Suppressor macrophage (primary cell): ENCODE measurements around the gene SLC19A1.

Source experiments
- DNase-seq, 4 experiments: peaks; one replicate each; pipeline ENCODE4 v3.0.0-alpha.2; 2020 to 2022

Gene SLC19A1

GRCh38 chr21:45544449-45545235 lies 2.4 kb upstream of the SLC19A1 start:
- DNase-seq = no peak

GRCh38 chr21:45543710-45544448 lies 1.6 kb upstream of the SLC19A1 start:
- DNase-seq = no peak

GRCh38 chr21:45543371-45543709 lies 1.1 kb upstream of the SLC19A1 start:
- DNase-seq = no peak

- DNase-seq = no peak
Observed at GRCh38 chr21:45542667-45543370, 579 bp upstream of the SLC19A1 start.

GRCh38 chr21:45541221-45542039 lies 810 bp downstream of the SLC19A1 start:
- DNase-seq = peak; percentile 69 to 89 (median 80)

DNA sequence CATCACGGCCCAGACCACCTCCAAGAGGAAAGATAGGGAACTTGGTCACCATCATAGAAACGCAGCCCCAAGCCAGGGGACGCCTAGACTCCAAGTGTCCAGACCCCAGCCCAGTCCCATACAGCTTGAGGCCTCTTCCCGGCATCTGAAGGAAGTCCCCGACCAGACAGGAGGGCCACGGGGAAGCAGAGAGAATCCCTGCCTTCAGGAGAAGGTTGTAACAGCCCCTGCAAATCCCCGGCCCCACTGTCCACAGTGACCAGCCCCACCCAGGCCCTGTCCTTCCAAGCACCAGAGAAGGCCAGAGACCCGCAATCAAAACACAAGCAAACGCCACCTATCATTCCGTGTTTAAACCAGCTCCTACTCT lies 1.7 kb downstream of the SLC19A1 start:
- DNase-seq = no peak

- DNase-seq = no peak
Observed at GRCh38 chr21:45539796-45540600, 2.2 kb downstream of the SLC19A1 start.

DNA sequence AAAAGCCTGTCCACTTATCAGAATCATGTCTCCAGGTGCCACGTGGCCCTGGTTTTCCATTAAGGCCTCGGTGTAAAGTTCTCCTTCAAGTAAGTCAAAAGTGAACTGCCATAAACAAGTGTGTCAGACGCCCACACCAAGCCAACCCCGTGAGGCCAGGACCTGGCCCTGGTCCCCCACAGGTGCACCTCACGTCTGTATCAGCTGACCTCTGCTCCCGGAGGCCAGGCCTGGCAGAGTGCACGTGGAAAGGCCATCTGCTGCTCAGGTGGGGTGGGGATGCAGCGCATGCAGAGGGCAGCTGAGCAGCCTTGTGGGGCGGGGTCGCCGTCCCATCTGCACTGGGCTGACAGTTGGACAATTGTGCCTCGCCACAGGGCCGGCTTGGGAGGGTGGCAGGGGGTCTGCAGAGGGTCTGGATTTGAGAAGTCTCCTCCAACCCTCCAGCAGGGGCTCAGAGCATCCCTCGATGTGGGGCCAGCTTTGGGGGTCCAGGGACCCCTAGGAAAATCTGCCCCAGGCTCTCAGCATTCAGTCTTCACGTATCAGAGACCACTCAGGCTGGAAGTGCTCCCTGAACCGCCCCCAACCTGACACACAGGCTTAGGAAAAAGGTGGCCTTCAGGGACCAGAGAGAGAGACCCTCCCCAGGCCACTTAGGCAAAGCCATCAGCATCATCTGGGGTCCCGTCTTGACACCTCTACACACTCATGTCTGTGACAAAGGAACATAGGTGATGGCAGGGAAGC lies 3.0 kb downstream of the SLC19A1 start:
- DNase-seq = no peak

- DNase-seq = no peak
Observed at GRCh38 chr21:45538381-45539045, 3.7 kb downstream of the SLC19A1 start.

DNA sequence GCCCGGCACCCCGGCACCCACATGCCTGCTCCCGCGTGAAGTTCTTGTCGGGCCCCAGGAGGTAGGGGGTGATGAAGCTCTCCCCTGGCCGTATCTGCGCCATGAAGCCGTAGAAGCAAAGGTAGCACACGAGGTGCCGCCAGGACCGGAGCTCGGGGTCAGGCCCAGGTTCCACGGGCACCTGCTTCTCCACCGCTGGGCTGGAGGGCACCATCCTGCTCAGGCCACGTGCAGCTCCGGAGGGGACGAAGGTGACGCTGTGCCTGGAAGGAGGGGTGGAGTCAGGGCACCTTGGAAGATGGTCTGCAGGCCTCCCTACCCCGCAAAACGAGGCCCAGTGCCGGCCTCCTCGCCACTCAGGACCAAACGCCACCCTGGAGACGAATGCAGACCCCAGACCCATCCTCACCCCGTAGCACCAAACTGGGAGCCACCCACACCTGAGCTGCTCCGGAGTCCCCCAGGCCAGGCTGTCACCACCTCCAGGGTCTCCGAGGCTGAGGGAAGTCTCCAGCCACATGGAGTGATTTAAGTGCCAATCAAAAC lies 4.4 kb downstream of the SLC19A1 start:
- DNase-seq = no peak

DNA sequence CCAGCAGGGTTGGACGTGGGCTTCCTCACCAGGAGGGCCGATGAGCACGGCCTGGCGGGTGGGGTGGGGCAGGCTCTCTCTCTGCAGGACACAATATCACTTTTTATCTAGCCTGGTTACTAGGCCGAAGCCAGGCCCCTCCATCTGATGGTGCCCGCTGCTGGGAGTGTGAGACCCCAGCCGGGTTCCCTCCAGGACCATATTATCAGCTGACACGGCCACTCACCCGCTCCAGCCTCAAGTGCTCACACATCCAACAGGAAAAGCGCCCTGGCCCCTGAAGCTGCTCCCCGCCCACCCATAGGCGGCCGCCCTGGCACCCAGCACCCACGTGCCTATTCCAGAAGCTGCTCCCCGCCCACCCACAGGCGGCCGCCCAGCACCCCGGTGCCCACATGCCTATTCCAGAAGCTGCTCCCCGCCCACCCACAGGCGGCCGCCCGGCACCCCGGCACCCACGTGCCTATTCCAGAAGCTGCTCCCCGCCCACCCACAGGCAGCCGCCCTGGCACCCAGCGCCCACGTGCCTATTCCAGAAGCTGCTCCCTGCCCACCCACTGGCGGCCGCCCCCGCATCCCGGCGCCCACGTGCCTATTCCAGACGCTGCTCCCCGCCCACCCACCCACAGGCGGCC lies 5.0 kb downstream of the SLC19A1 start:
- DNase-seq = no peak

- DNase-seq = no peak
Observed at GRCh38 chr21:45536301-45537081, 5.7 kb downstream of the SLC19A1 start.

DNA sequence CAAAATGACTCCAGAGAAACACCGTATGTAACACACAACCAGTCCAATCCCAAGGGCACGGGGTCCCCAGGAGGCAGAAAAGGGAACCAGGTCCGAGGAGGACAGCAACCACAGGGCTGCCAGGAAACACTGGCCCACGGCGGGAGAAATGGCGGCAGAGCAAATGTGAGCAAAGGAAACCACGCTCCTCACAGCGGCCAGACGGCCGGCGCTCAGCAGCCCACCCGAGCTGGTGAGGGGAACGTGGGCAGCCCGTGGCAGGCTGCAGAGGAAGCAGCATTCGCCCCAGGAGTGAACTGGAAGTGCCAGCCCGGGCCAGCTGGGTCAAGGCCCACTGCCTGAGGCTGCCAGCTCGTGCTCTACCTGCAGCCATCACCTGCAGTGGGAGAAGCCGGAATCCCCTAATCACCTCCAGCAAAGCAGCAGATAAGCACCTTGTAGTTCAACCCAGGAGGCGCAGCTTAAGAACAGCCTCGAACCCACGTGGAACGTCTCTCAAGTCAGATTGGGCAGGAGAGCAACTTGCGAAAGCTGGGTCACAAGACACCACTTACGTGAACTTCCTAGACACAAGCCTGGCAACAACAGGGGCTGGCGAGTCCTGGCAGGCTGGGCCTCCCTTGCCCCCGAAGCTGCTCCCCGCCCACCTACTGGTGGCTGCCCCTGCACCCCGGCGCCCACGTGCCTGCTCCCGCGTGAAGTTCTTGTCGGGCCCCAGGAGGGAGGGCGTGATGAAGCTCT lies 6.7 kb downstream of the SLC19A1 start:
- peak; percentile 60 to 80 (median 78) for DNase-seq

DNA sequence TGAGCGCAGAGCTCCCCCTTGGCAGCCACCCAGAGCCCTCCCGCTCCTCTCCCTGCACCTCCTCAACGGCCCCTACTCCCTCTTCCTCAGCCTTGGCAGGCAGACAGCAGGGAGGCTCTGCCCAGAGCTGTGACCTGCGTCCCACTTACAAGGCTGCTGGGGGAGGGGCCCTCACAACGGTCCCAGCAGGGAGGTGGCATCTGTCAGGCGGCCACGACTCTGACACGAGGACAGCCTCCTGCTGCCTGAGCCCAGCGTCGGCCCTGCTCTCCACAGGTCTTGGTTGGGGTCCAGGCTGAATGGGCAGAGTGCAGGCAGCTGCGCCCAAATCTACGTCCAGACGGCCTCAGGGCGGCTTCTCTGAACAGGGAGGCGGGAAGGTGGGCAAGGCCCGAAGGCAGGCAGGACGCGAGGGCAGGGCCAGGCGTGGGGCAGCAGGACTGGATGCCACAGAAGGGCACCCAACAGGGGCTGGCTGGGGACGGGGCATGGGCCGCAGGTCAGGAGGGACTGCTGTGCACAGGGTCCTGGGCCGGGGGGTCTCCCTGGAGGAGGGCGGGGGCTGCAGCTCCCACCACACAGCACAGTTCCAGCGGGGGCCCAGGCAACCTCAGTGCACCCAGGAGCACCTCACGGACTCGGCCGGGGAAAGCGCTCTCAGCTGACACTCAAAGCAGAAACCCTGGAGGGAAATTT lies 7.5 kb downstream of the SLC19A1 start:
- peak in 1 of 4 experiments; percentile 16 for DNase-seq

DNA sequence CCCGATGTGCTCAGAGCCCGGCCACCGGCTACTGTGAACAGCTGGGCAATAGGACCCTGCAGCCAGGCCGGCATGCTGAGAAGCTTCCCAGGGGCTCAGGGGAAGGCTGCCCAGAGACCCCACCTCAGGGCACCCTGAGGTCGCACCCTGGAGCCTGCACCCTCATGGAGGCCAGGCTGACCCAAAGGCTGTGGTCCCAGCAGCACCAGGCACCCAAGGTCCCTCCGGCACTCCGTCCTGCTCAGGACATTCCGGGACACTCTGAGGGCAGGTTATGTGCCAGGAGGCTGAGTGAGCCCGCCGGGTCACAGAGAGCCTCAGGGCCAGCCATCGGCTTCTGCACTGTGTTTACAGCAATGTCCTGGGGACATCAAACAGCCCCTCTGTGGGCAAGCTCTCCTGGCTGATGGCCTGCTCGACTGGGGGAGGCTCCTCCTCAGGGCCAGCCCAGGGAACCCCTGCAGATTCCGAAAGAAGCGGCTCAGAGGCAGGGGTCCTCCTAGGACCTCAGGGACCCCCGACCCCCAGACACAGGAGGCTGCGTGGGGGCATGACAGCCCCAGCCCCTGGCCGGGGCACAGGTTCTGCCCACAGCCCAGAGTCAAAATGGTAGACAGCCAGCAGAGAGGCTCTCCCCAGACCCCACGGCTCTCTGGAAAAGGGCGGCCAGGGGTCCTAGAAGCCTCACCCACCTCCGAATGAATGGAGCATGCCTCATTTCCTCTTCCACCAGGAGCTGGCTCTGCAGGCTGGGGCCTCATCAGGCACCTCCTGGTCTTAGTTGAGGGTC lies 8.2 kb downstream of the SLC19A1 start:
- no peak for DNase-seq

GRCh38 chr21:45533361-45533845 lies 8.8 kb downstream of the SLC19A1 start:
- no peak for DNase-seq
